Anterior cingulate cortex (tissue), 58 donors: ENCODE results near the gene KRT37.
A peak's percentile ranks its signal among the peaks of the same experiment; 100 is the strongest.
"Not testable (repeated sequence)": the region's sequence is repeated elsewhere in the genome, so short reads cannot be mapped to it uniquely, and the experiment has no call there.

ENCODE experiments used
- DNase-seq, 58 donors: peaks; one replicate each; lab custom pipeline; 2025; lab: John Stamatoyannopoulos, UW

KRT37 gene

DNA sequence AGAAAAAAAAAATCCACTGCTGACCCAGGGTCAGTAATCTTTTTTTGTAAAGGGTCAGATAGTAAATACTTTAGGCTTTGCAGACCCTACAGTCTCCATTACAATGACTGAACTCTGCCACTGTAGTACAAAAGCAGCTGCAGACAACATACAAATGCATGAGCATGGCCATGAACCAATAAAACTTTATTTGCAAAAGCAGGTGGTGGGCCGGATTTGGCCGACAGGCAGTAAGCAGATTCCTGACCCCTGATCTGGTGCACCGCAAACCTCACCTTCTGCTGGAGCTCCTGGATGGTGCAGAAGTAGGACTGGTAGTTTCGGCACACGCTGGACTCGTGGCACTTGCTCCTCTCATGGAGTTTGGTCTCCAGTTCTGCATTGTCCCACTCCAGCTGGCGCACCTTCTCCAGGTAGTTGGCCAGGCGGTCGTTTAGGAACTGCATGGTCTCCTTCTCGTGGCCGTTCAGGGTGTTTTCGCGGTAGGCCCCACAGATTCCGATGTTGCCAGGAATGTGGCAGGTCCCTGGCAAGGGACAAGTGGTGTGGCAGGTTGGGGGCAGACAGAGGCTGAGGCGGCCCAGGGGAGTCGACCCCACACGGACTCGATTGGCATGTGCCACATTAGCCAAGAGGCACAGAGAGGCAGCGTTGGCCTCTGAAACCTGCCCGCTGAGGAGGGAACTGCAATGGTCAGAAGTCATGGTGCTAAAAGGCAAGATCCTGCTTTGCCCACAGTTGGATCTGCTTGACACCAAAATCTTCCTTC lies 13.1 kb downstream of the KRT37 start:
- DNase-seq, result no peak

DNA sequence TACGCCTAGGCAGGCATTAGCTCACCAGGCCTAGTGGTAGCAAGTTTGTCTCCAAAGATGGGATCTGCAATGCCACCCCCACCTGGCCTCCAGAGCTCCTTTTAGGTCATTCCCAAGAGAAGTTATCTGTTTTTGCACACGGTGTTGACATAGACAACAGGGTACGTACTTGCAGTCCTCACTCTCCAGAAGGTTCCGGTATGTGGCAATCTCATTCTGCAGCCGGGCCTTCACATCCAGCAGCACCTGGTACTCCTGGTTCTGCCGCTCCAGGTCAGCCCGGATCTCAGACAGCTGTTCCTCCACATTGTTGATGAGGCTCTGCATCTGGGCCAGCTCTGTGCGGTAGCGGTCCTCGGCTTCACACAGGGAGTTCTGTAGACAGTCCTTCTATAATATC lies 17.2 kb downstream of the KRT37 start:
- DNase-seq, result no peak

DNA sequence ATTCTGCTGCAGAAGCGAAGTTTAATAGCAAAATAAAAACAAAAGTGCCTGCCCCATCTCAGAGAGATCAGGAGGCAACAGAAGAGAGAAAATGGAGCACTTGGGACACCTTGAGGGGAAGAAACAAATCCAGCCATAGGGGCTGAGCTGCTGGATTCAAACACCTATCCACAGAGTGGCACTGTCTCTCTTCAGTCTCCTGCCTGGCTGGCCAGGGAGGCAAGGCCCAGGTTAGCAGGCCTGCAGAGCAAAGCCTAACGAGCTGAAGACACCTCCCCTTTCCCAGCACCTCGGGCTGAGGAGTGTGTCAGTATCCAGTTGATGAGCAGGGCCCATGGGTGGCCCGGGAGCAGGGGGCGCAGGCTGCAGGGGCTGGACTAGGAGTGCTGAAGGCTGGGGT lies 18.2 kb downstream of the KRT37 start:
- DNase-seq, result no peak

DNA sequence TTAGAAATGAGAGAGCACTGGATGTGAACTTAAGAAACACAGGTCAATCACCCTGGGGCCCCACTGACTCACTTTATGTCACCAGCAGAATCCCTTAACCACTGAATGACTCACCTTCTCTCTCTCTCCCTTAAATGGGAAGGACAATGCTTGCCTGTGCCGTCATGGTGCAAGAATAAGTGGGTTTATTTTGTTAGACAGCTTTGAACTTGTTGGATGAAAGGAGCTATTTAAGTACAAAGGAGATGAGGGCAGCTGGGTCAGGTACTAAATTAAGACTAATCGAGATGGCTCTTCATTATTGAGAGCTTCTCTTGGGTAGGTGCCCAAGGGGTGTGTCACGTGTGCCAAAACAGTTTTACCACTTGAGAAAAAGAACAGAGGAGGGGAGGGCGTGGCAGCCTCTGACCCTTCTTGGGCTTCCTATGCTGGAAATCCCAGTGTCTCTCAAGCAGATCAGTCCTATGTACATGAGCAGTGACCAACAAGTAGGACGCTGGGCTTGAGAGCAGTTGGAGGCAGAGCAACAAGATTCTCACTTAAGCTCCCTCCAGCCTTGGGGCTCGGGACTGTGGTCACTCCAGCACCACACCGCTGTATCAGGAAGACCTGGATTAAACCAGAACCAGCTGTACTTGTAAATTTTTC lies 20.2 kb downstream of the KRT37 start:
- DNase-seq, result no peak

DNA sequence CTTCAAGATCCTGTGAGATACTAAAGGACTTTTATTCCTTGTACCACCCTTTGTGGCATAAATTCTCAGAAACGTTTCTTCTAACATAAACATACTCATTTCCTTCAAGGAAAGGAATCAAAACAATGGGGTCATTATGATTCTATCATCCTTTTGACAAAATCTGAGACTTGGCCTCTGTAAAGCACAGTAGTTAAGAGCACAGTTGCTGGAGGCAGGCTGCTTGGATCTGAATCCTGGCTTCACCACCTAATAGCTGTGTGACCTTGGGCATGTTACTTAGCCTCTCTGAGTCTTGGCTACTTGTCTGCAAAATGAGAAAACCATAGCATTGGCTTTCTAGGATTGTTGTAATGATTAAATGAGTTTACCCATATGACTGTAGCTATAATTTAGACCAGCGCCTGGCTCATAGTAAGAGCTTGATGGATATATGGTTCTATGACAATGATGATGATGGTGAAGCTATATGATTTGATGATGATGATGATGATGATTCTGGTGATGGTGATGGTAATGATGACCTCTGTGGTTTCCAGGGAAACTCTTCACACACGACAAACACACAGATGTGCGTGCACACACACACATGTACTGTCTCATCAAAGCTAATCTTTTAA lies 20.9 kb downstream of the KRT37 start:
- DNase-seq, result no peak

DNA sequence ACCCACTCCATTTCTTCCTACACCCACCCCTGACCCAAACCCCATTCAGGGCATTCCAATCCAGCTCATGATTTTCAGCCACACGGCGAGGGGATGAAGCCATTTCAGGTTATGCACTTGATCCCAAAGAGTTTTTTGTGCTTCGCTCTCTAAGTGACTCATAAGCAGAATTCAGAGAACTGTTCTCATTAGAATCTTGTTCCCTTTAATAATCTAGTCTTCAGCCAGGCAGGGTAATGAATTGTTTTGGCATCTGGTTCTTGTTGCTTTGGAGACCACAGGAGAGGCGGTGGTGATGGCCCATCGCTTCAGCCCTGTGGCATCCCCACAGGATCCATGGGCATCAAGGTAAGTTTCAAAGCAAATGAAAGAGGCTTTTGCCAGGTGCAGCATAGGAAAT lies 22.2 kb downstream of the KRT37 start:
- peak in 1 of 58 donors; percentile 13 for DNase-seq

DNA sequence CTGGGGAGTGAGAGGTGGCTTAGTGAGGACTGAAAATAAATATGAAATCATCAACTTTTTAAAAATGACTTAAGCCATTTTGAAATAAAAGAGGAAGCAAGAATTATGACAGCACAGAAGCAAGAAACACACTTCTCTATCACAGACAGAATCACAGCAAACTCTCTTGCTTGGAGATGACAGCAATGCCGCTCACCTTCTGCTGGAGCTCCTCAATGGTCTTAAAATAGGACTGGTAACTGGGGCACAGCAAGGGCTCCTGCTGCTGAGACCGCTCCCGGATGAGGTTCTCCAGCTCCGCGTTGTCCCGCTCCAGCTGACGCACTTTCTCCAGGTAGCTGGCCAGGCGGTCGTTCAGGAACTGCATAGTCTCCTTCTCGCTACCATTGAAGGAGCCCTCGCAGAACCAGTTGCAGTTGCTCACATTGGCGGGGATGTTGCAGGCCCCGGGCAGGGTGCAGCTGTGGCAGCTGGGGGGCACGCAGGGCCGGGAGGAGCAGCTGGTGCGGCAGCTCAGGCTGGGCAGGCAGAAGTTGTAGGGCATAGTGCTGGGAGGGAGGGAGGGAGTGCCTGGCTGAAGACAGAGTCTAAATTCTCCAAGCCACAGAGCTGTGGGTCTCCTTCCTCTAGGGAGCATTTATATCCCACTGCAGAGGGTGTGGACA lies 27.3 kb downstream of the KRT37 start, which contains the start of gene KRT31:
Gene KRT31 (minus strand): TSS at position 613 of the 665 bp plus-strand sequence. CDS start 69 bp downstream, at position 544.
- DNase-seq, result no peak

DNA sequence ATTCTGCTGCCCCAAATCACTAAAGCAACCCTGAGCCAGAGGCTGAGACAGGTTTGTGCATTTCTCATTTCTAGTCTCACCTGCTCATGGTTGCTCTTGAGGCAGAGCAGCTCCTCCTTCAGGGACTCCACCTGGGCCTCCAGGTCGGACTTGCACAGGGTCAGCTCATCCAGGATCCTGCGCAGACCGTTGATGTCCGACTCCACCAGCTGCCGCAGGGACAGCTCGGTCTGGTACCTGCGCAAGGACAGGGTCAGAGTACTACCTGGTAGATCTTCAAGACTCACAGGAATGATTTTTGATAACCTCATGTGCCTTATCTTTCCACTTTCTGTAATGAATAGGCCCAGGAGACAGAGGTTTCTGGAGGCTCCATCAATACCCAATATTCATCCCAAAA lies 28.0 kb downstream of the KRT37 start:
- no peak for DNase-seq

DNA sequence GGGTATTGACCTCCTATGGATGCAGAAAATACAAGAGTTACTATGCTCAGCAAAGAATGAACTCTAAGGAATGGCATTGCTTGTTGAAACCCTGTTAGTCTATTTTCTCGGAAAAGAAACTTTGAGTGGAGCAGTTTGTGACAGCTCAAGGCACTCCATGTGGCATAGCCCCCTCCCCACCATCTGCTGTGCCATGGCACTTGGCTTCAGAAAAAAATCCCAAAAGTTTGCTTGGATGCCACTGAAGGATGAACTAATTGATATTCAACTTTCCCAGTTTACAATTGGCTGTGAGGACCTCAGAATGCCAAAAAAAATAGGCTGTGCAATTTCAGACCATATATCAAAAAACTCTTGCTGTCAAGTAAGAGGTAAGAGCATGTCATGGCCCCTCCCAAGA lies 28.8 kb downstream of the KRT37 start:
- no peak for DNase-seq

DNA sequence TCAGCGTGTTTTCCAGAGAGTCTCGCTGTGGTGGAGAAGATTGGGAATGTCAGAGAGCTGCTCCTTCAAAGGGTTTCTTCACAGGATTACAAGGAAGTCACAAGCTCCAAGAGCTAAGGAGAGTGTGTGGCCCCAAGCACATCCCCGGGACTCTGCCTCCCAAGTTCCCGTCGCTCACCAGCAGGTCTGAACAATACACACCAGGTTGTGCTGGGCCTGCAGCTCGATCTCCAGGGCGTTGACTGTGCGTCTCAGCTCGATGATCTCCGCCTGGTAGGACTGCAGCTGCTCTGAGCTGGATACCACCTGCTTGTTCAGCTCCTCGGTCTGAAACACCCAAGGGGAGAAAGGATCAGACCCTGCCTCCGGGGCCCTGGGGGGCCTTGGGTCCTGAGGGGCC lies 29.3 kb downstream of the KRT37 start:
- DNase-seq, result not testable (repeated sequence)

DNA sequence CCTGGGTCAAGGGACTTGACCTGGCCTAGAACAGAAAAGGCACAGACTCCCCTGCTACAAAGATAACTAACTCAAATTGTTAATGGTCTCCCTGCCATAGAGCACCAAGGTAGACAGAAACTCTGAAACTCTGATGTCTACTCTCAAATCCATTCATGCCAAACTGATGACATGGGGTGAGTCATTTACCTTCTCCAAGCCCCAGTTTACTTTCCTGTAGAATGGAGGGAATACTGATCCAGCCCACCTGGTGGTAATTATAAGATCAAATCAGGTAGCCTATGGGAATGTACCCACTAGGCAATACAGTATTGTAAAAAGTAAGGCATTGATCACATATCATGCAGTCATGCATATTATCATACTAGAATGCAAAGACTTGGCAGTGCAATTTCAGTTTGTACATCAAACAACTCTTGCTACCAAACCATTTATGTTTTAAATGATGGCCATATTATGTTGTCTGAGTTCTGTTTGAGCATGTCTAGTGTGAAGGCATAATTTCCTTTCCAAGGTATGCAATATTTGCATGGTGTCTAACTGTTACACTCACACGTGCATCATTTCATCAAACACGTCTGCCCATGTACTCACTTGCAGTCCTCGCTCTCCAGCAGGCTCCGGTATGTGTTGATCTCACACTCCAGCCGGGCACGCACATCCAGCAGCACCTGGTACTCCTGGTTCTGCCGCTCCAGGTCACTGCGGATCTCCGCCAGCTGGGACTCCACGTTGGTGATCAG lies 30.0 kb downstream of the KRT37 start:
- no peak for DNase-seq

DNA sequence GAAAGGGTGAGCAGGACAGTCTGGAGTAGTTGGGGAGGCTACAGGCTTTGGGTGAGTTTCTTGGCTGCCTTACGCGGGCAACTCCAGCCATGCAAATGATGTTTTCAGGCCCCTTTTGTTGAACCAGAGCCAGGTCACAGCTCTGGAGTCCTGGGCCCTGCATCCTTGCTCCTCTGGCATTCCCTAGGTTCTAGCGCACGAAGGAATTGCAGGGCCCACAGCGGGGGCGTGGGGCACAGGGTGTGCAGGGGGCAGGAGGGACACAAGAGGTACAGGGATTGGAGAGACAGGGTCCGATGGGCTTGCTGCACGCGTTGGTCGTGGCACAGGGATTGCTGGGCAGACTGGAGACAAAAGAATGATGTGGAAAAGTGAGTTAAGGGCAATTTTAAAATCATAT lies 30.6 kb downstream of the KRT37 start:
- DNase-seq, result no peak

DNA sequence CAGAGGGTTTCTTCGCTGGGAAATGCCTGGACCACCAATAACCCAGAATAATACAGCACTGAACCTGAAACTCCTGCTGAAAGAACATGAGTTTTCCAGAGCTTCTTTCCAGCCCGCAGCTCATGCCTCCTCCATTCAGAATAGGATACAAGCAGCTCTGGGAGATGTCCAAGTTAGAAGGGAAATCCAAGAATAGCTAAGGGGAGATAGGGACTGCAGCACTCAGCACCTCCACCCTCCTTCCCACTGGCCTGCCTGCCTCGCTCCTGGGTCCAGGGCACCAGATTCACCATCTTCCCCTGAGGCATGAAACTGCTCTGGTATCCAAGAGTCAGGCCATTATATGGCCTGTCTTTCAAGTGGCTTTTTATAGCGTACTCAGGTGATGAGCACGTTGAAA lies 31.1 kb downstream of the KRT37 start:
- no peak for DNase-seq

DNA sequence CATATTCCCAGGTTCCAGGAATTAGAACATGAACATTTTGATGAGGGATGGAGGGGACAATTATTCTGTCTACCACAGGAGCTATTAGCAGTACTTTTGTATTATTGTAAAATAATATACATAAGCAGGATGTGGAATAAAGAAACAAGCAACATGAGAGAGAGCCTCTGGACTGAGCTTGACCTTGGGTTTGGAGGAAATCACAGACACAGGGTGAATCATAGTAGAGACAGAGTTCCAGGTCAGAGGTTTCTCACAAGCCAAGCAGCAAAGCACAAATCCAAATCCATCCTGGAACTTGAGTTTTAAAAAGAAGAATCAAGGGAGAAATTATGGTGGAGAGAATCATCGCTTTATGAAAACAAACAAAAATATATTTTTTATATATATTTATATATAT lies 32.1 kb downstream of the KRT37 start:
- DNase-seq, result no peak

DNA sequence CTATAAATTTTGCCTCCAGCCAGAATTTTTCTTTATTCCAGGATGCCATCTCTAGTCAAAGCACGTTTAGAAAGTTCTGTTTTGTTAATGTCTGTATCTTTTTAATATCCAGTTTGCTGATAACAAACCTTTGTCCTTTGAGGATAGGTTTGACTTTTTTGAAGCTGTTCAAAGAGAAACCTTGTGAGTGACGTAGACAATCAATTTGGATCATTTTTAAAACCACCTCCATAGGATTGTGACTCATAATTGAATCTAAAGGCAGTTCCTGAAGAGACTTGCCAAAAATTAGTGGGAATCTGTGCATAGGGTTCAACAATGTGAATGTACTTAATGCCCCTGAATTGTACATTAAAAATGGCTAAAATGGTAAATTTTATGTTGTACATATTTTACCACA lies 32.9 kb downstream of the KRT37 start:
- DNase-seq, result no peak

DNA sequence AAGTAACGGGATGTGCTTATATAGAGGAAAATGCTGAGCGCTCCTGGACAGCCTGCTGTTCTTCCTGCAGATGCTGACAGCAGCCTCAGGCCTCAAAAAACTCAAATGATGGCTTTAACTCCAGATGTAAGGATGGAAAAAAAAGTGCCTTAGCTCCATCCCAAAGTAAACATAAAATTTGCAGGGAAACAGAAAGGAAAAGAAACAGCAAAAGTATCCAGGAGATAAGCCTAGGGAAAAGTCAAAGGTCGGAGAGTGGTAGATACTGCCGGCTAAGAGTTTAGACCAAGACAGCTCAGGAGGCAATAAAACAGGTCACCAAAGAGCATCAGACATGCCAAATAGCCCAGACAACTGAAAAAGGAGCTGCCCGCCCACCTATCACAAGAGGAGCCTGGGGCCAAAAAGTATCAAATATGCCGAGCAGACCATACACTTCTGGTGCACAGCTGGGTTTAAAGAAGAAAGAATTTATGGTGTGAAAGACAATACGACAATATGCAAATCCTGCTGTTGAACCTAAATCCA lies 33.9 kb downstream of the KRT37 start:
- DNase-seq, result no peak

DNA sequence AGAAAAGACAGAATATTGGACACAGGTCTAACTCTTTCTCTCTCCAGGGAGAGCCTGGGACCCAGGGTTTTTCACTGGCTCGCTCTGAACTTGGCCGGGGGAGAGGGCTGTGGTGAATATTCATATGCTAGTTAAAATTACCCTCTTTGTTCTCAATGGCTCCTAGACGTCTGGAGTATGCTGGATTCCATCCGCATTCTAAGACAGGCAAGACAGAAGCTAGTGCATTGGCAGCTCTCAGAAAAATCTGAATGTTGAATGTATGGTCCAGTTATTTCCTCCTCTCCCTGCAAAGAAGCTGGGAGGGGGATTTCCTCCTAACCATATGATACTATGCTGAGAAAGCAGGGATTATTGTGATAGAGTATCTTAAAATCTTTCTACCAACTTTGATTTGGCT lies 36.7 kb downstream of the KRT37 start:
- DNase-seq, result no peak

DNA sequence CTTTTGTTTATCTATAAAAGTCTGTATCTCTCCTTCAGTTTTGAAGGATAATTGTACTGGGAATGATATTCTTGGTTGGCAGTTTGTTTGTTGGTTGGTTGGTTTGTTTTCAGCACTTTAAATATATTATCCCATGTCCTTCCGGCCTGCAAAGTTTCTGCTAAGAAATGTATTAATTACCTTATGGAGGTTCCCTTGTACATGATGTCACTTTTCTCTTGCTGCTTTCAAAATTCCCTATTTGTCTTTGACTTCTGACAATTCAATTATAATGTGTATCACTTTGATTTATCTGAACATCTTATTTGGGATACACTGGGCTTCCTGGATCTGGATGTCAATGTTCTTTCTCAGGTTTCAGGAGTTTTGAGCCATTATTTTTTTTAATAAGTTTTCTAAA lies 38.2 kb downstream of the KRT37 start:
- DNase-seq, result no peak

DNA sequence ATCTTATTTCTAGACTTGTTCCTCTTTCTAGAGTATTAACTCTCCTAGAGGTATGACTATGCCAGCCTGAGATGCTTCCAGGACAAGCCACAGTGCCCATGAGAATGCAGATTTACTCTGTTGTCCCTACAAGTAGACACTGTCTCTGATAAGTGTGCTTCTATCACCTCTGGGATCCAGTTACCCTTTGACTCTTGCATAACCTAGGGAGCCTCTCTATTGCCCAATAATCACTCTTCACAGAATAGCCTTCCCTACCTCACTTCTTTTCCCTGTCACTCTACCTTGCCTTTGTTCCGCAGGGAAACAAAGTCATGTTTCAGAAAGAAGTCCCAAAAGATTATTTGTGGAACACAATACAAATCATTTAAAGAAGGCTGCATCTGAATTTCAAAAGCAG lies 40.7 kb downstream of the KRT37 start:
- DNase-seq, result no peak

DNA sequence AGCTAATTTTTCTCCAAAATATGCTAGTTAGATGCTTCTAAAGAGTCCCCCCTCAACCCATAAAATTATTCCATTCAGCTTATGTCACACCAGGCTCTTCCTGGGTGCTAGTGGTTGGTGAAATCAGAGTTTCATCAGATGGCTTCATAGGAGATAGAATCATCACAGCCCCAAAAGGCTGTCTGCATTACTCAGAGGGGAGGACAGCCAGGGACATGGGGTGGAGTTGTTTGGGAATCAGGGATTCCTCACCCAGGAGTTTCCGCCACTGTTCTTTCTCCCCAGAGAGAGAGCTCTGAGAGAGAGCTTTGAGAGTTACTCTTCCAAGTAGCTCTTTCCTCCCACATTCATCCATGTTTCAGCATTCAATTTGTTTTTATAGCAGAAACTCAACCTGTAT lies 42.0 kb downstream of the KRT37 start:
- no peak for DNase-seq
